ENCODE data around the gene SYT12. TPM values are rescaled to one million over a fixed set of nuclear protein-coding genes. Genes with fewer than 3 reads are reported as not detected.

Gene SYT12
- total RNA-seq, 4 donors from 2014 or later: 0.13 TPM; not detected in 3

DNA sequence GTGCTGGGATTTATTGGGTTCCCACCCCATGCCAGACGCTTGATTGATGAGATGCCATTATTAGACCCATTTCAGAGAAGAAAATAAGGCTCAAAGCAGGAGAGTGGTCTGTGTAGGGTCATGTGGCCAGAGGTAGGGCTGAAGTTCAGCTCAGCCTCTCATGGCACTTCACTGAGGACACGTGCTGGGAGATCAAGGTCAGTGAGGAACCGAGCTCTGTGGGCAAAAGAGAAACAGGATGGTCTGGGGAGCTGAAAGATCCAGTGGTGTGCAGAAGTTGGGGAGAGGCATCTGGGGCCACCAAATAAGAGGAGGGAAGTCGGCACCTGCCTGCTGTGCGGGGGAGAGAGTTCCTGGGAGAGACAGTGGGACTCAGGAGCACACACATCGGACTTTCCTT, 53.3 kb downstream of the SYT12 start:
- intact Hi-C loops (cut with DNase I): no loop called here
- no peak for TF ChIP-seq POLR2A (IDR thresholded peaks at IDR 0.05; ENCODE audit: low read depth)
- no peak for TF ChIP-seq POLR2AphosphoS5 (IDR thresholded peaks at IDR 0.05)
- TF ChIP-seq, protein P1, sequence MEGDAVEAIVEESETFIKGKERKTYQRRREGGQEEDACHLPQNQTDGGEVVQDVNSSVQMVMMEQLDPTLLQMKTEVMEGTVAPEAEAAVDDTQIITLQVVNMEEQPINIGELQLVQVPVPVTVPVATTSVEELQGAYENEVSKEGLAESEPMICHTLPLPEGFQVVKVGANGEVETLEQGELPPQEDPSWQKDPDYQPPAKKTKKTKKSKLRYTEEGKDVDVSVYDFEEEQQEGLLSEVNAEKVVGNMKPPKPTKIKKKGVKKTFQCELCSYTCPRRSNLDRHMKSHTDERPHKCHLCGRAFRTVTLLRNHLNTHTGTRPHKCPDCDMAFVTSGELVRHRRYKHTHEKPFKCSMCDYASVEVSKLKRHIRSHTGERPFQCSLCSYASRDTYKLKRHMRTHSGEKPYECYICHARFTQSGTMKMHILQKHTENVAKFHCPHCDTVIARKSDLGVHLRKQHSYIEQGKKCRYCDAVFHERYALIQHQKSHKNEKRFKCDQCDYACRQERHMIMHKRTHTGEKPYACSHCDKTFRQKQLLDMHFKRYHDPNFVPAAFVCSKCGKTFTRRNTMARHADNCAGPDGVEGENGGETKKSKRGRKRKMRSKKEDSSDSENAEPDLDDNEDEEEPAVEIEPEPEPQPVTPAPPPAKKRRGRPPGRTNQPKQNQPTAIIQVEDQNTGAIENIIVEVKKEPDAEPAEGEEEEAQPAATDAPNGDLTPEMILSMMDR (IDR thresholded peaks at IDR 0.05): no peak
- TF ChIP-seq EP300 (IDR thresholded peaks at IDR 0.05): no peak

DNA sequence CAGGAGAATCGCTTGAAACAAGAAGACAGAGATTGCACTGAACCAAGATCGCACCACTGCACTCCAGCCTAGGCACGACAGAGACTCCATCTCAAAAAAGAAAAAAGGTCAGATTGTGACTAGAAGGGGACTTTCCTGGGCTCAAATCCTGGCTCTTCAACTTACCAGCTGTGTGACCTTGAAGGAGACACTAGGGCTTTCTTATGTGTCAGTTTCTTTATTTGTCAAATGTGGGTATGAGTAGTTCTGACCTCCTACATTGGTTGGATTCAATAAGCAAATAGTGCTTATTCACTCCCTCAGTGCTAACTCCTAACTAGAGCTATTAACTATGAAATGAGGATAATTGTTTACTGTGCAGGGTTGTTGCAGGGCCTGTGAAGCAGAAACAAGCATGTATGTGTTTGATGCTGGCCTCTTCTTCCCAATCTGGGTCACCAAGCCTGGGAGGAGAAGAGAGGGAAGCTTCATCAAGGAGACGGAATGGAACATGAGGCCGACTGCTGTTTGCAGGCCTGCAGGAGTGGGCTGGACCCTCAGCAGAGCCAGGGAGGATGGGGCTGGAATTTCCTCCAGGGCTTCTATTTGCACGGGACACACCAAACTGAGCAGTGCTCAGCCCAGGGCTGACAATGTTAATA, 56.3 kb downstream of the SYT12 start:
- no peak for TF ChIP-seq POLR2AphosphoS5 (IDR thresholded peaks at IDR 0.05)
- TF ChIP-seq POLR2A (IDR thresholded peaks at IDR 0.05; ENCODE audit: low read depth): no peak
- no peak for TF ChIP-seq EP300 (IDR thresholded peaks at IDR 0.05)
- TF ChIP-seq, protein P1 (IDR thresholded peaks at IDR 0.05): no peak
- 74% methylated on average over 6 of the region's 6 CpGs for WGBS
- intact Hi-C loops (cut with DNase I): no loop called here
- H3K4me3 ChIP-seq: no peak overlapping the region
- no peak for DNase-seq (ENCODE audit: extremely low spot score)
- no peak overlapping the region for H3K27ac ChIP-seq (replicated peaks in 1 of 4)
- peaks cover 0 to 15% (median 0%) of the 10 kb centered on the region in 4 donors for H3K27me3 ChIP-seq
- H3K36me3 ChIP-seq: no peaks in the 10 kb centered on the region
- H3K4me1 ChIP-seq: peaks cover 8 to 13% (median 10%) of the 10 kb centered on the region in 4 donors
- H3K9me3 ChIP-seq: no peaks in the 10 kb centered on the region

More for the DNA sequence above, 53.3 kb downstream of the SYT12 start:
- Histone ChIP-seq H3K9me3 (no peaks in the 10 kb centered on the region), H3K27me3 (peaks cover 0 to 15% (median 0%) of the 10 kb centered on the region in 4 donors), H3K4me1 (peaks cover 0 to 7% (median 5%) of the 10 kb centered on the region in 4 donors), H3K36me3 (no peaks in the 10 kb centered on the region), H3K27ac (replicated peaks in 1 of 4) (no peak overlapping the region), H3K4me3 (no peak overlapping the region)
- no peak for DNase-seq (ENCODE audit: extremely low spot score)
- 85% methylated on average over 6 of the region's 6 CpGs for WGBS

DNA sequence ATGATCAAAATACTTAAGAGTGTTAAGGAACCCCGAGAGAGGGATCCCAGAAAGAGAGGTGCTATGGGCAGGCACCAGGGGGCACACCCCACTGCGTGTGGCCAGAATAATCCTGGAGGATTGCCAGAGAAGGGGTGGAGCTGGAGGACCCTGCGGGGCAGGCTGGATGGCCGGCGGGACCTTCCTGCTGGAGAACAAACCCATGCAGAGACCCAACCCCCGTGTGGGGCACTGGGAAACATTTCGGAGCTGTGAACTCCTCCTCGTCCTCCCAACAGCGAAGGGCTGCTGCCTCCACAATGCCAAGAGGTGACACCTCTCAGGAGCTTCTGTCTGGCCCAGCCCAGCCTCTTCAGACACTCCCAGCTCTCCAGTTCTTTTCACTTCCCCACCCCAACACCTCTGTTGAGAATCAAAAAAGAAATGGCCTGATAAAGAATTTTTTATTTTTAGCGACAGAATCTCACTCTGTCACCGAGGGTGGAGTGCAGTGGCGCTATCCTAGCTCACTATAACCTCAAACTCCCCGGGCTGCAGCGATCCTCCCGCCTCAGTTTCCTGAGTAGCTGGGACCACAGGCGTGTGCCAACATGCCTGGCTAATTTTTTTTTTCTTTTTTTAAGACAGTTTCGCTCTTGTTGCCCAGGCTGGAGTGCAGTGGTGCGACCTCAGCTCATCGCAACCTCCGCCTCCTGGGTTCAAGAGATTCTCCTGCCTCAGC, 59.3 kb downstream of the SYT12 start:
- no peak overlapping the region for H3K27ac ChIP-seq (replicated peaks in 1 of 4)
- TF ChIP-seq POLR2AphosphoS5 (IDR thresholded peaks at IDR 0.05): no peak
- no peak for TF ChIP-seq POLR2A (IDR thresholded peaks at IDR 0.05; ENCODE audit: low read depth)
- TF ChIP-seq EP300 (IDR thresholded peaks at IDR 0.05): no peak
- TF ChIP-seq, protein P1 (IDR thresholded peaks at IDR 0.05): no peak

DNA sequence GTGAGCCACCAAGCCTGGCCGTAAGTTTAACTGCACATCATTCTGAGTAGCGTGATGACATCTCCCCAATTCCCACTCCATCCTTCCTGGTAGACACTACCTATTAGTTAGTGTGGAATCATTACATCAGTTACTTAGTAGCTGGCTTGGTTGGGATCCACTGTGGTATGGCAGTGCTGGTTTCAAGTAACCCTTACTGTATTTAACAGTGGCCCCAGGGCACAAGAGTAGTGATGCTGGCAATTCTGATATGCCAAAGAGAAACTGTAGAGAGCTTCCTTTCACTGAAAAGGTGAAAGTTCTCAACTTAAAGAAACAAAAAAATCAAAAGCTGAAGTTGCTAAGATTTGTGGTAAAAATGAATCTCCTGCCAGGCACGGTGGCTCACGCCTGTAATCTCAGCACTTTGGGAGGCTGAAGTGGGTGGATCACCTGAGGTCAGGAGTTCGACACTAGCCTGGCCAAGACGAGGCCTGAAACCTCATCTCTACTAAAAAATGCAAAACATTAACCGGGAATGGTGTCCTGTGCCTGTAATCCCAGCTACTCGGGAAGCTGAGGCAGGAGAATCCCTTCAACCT, 60.9 kb downstream of the SYT12 start:
- no peaks in the 10 kb centered on the region for H3K36me3 ChIP-seq
- no peak for DNase-seq (ENCODE audit: extremely low spot score)
- no peak overlapping the region for H3K27ac ChIP-seq (replicated peaks in 1 of 4)
- H3K9me3 ChIP-seq: no peaks in the 10 kb centered on the region
- intact Hi-C loops (cut with DNase I): loop anchor here (5.0 kb wide), 2 partner anchors 83 to 233 kb away; no protein-coding TSS in a partner anchor
- peaks cover 8 to 13% (median 10%) of the 10 kb centered on the region in 4 donors for H3K4me1 ChIP-seq
- WGBS: 94% methylated on average over 8 of the region's 8 CpGs
- no peak overlapping the region for H3K4me3 ChIP-seq
- no peaks in the 10 kb centered on the region for H3K27me3 ChIP-seq
- TF ChIP-seq, protein P1 (IDR thresholded peaks at IDR 0.05): no peak
- no peak for TF ChIP-seq POLR2A (IDR thresholded peaks at IDR 0.05; ENCODE audit: low read depth)
- no peak for TF ChIP-seq EP300 (IDR thresholded peaks at IDR 0.05)
- TF ChIP-seq POLR2AphosphoS5 (IDR thresholded peaks at IDR 0.05): no peak

More for the DNA sequence above, 59.3 kb downstream of the SYT12 start:
- DNase-seq (ENCODE audit: extremely low spot score): no peak
- no peaks in the 10 kb centered on the region for H3K36me3 ChIP-seq
- peaks cover 0 to 15% (median 0%) of the 10 kb centered on the region in 4 donors for H3K27me3 ChIP-seq
- intact Hi-C loops (cut with DNase I): loop anchor here (5.0 kb wide), 2 partner anchors 85 to 235 kb away; no protein-coding TSS in a partner anchor
- no peaks in the 10 kb centered on the region for H3K9me3 ChIP-seq
- H3K4me3 ChIP-seq: peak overlapping the region in 1 of 4 donors; percentile 25
- WGBS: 69% methylated on average over 15 of the region's 20 CpGs
- H3K4me1 ChIP-seq: peaks cover 8 to 13% (median 10%) of the 10 kb centered on the region in 4 donors
